ENCODE results near the gene MAMDC4. TPM values are rescaled to one million over a fixed set of nuclear protein-coding genes. Genes with fewer than 3 reads are reported as not detected.

Gene MAMDC4
- total RNA-seq, 1 donor from 2014 or later = 8.5 TPM

- DNase-seq (ENCODE audit: low read depth) = no peak
- Histone ChIP-seq H3K9ac (ENCODE audit: low read length) (peak overlapping the region; percentile 90), H3K4me3 (ENCODE audit: insufficient read depth, low read depth, low read length) (peak overlapping the region; percentile 66), H3K27ac (ENCODE audit: low read depth, low read length) (no peak overlapping the region), H3K4me1 (ENCODE audit: insufficient read depth, low read length) (peaks cover 19% of the 10 kb centered on the region), H3K9me3 (ENCODE audit: insufficient read depth, low read depth, low read length) (no peaks in the 10 kb centered on the region), H3K79me2 (ENCODE audit: insufficient read depth, low read length) (peaks cover 39% of the 10 kb centered on the region), H3K4me2 (ENCODE audit: low read length) (peak overlapping the region; percentile 94), H2AFZ (ENCODE audit: low read depth, low read length) (peak overlapping the region; percentile 95), H4K20me1 (ENCODE audit: insufficient read depth, low read length) (peaks cover 29% of the 10 kb centered on the region), H3K27me3 (ENCODE audit: insufficient read depth, low read length) (peaks cover 7% of the 10 kb centered on the region), H3K36me3 (ENCODE audit: insufficient read depth, low read length) (peaks cover 6% of the 10 kb centered on the region)
- TF ChIP-seq EZH2 (IDR thresholded peaks at IDR 0.05; ENCODE audit: insufficient read depth, low read length) = no peak
- no peak for TF ChIP-seq CTCF (IDR thresholded peaks at IDR 0.05; ENCODE audit: insufficient read depth, low read depth, low read length)
- Mint-ChIP-seq H3K9me3 (ENCODE audit: unreplicated experiment) (no peaks in the 10 kb centered on the region), H3K4me3 (ENCODE audit: unreplicated experiment) (peak overlapping the region; percentile 84), H3K36me3 (ENCODE audit: low read depth, unreplicated experiment) (peaks cover 8% of the 10 kb centered on the region), H3K27ac (ENCODE audit: unreplicated experiment) (no peak overlapping the region), H3K27me3 (ENCODE audit: low read depth, unreplicated experiment) (no peaks in the 10 kb centered on the region), H3K4me1 (ENCODE audit: low read depth, unreplicated experiment) (peaks cover 13% of the 10 kb centered on the region)
- FAIRE-seq = no peak
Observed at GRCh38 chr9:136806631-136807201, 45.4 kb upstream of the MAMDC4 start.

DNA sequence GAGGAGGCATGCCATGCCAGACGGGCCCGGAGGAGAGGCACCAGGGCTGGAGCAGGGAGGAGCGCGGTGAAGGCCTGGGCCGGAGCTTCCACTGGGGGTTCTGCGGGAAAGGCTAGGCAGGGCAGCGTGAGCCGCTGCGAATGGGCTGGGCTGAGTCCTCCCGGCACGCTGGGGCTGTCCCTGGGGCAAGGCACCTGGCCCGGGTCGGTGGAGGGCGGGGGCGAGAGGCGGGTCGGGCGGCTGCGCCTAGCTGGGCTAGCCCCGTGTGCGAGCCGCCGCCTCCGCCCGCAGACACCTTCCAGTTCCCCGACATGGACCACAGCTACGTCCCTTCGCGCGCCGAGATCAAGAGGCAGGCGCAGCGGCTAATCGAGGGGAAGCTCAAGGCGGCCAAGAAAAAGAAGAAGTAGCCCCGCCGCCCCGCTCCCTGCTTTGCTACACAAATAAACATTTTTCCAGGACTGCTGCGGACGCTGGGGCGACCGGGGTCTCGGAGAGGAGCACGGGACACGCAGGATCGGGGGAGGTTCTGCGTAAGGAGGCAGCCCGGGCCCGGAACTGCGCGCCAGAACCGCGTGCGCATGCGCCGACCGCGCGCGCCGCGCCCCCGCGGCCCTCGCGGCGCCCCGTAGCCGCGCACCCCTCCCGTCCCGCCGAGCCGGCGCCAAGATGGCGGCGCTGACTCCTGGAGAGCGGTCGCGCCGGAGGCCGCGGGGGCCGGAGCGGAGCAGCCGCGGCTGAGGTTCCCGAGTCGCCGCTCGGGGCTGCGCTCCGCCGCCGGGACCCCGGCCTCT lies 44.7 kb upstream of the MAMDC4 start, which contains the start of gene RABL6:
RABL6 (plus strand) TSS at position 668 of the 794 bp plus-strand sequence. CDS start 249 bp downstream, outside the sequence.
- Mint-ChIP-seq H3K27ac (ENCODE audit: unreplicated experiment) (peak within 1 kb of the TSS; percentile 91), H3K4me1 (ENCODE audit: low read depth, unreplicated experiment) (peaks cover 13% of the 10 kb centered on the region), H3K27me3 (ENCODE audit: low read depth, unreplicated experiment) (no peaks in the 10 kb centered on the region), H3K36me3 (ENCODE audit: low read depth, unreplicated experiment) (peaks cover 8% of the 10 kb centered on the region), H3K9me3 (ENCODE audit: unreplicated experiment) (no peaks in the 10 kb centered on the region), H3K4me3 (ENCODE audit: unreplicated experiment) (peak within 1 kb of the TSS; percentile 91)
- Histone ChIP-seq H3K79me2 (ENCODE audit: insufficient read depth, low read length) (peaks cover 46% of the 10 kb centered on the region), H4K20me1 (ENCODE audit: insufficient read depth, low read length) (peaks cover 36% of the 10 kb centered on the region), H2AFZ (ENCODE audit: low read depth, low read length) (peak within 1 kb of the TSS; percentile 95), H3K4me2 (ENCODE audit: low read length) (peak within 1 kb of the TSS; percentile 94), H3K27ac (ENCODE audit: low read depth, low read length) (peak within 1 kb of the TSS; percentile 61), H3K4me1 (ENCODE audit: insufficient read depth, low read length) (peaks cover 19% of the 10 kb centered on the region), H3K4me3 (ENCODE audit: insufficient read depth, low read depth, low read length) (peak within 1 kb of the TSS; percentile 66), H3K9ac (ENCODE audit: low read length) (peak within 1 kb of the TSS; percentile 90), H3K27me3 (ENCODE audit: insufficient read depth, low read length) (peaks cover under 1% of the 10 kb centered on the region), H3K9me3 (ENCODE audit: insufficient read depth, low read depth, low read length) (no peaks in the 10 kb centered on the region), H3K36me3 (ENCODE audit: insufficient read depth, low read length) (peaks cover 6% of the 10 kb centered on the region)
- FAIRE-seq = no peak
- peak; percentile 32 for DNase-seq (ENCODE audit: low read depth)
- TF ChIP-seq CTCF (IDR thresholded peaks at IDR 0.05; ENCODE audit: insufficient read depth, low read depth, low read length) (no peak), EZH2 (IDR thresholded peaks at IDR 0.05; ENCODE audit: insufficient read depth, low read length) (no peak)
